ENCODE measurements around the gene GXYLT2. TPM values are rescaled to one million over a fixed set of nuclear protein-coding genes. Genes with fewer than 3 reads are reported as not detected.

GXYLT2 gene
- total and polyA plus RNA-seq, 2 of the 13 experiments (the other 11 are each of a cell fraction or from before 2014, with no cell fraction given) = 4.3 to 6.9 TPM

GRCh38 chr3:73007992-73008712 lies 120.3 kb downstream of the GXYLT2 start:
- TSS peak; percentile 9 for BruUV-seq (replicated peaks)

More at GRCh38 chr3:73007992-73008712, 120.3 kb downstream of the GXYLT2 start:
- ATAC-seq = no peak
- DNase-seq (ENCODE audit: low spot score) = no peak
- H3K9ac ChIP-seq (ENCODE audit: insufficient read depth, low read depth, low read length) = no peak overlapping the region
- H3K27me3 ChIP-seq (ENCODE audit: control insufficient read depth in 1 of 2, insufficient read depth in 2 of 2, low read length in 2 of 2) = no peaks in the 10 kb centered on the region
- H2AFZ ChIP-seq (ENCODE audit: low read length) = no peak overlapping the region
- peaks cover 100% of the 10 kb centered on the region for H3K79me2 ChIP-seq (ENCODE audit: insufficient read depth, low read length)
- ChIA-PET CTCF (ENCODE audit: low intra/inter-chr PET ratio, low total read pairs) (no interaction called here), POLR2A (no interaction called here)
- H3K27ac ChIP-seq (ENCODE audit: extremely low read length, insufficient read depth, low read length) = no peak overlapping the region
- H4K20me1 ChIP-seq (ENCODE audit: insufficient read depth, low read length) = peaks cover 98% of the 10 kb centered on the region
- no peak overlapping the region for H3K4me3 ChIP-seq (replicated peaks in 1 of 3; ENCODE audit: insufficient read depth in 1 of 3, low read depth in 2 of 3, low read length in 3 of 3)
- no peaks in the 10 kb centered on the region for H3K9me3 ChIP-seq (ENCODE audit: low read length)
- WGBS (ENCODE audit: low lambda C conversion rate) = 90% methylated on average over 6 of the region's 6 CpGs
- TF ChIP-seq ZFP41 (CRISPR knock-in tag; IDR thresholded peaks at IDR 0.05; ENCODE audit: borderline replicate concordance) = no peak
- TF ChIP-seq HIVEP1 (CRISPR knock-in tag; IDR thresholded peaks at IDR 0.05) = no peak
- no peak for TF ChIP-seq ZFX (CRISPR knock-in tag; IDR thresholded peaks at IDR 0.05; ENCODE audit: low read depth)
- TF ChIP-seq ZBED4 (CRISPR knock-in tag; IDR thresholded peaks at IDR 0.05; ENCODE audit: borderline replicate concordance) = no peak
- no peak for TF ChIP-seq TCF7 (IDR thresholded peaks at IDR 0.05; ENCODE audit: low read depth)
- no peak for TF ChIP-seq HNF1B (CRISPR knock-in tag; IDR thresholded peaks at IDR 0.05)
- intact Hi-C loops (cut with micrococcal nuclease; ENCODE audit: unreplicated experiment) (no loop called here), in situ Hi-C loops (cut with HindIII; ENCODE audit: extremely low pct_ligation_motif_present, low pct_unique_long_range_greater_than_20kb) (loop anchor here (5.0 kb wide), 1 partner anchor 49 kb away; no protein-coding TSS in a partner anchor)
- peaks cover 7 to 39% of the 10 kb centered on the region in 2 experiments for H3K36me3 ChIP-seq (replicated peaks in 1 of 2; ENCODE audit: control insufficient read depth in 1 of 2, insufficient read depth in 2 of 2, low read length in 2 of 2)
- FAIRE-seq = no peak
- peaks cover 85% of the 10 kb centered on the region for H3K4me1 ChIP-seq (ENCODE audit: insufficient read depth, low read length)
- no peak overlapping the region for H3K4me2 ChIP-seq (ENCODE audit: low read depth, low read length)

Data from HepG2 (cell line).